AG09309 (cell line): ENCODE data around the gene SLC9A7.

ENCODE experiments used
- DNase-seq: peaks from one replicate; pipeline ENCODE4 v3.0.0-alpha.2; 2010; ENCODE audit warnings: low read depth
- H3K4me3 ChIP-seq: 2 replicates; pipeline ENCODE4 v1.5.1; 2011; ENCODE audit warnings: mild to moderate bottlenecking, low read depth, low read length, moderate library complexity; ENCODE audit not compliant: control insufficient read depth
- TF ChIP-seq, protein P1 (sequence below): IDR thresholded peaks from 2 replicates; pipeline ENCODE4 v1.5.1; 2011; ENCODE audit warnings: mild to moderate bottlenecking, low read depth, low read length, inconsistent platforms; ENCODE audit not compliant: insufficient read depth, control insufficient read depth; ENCODE audit errors: missing control alignments

SLC9A7 gene

DNA sequence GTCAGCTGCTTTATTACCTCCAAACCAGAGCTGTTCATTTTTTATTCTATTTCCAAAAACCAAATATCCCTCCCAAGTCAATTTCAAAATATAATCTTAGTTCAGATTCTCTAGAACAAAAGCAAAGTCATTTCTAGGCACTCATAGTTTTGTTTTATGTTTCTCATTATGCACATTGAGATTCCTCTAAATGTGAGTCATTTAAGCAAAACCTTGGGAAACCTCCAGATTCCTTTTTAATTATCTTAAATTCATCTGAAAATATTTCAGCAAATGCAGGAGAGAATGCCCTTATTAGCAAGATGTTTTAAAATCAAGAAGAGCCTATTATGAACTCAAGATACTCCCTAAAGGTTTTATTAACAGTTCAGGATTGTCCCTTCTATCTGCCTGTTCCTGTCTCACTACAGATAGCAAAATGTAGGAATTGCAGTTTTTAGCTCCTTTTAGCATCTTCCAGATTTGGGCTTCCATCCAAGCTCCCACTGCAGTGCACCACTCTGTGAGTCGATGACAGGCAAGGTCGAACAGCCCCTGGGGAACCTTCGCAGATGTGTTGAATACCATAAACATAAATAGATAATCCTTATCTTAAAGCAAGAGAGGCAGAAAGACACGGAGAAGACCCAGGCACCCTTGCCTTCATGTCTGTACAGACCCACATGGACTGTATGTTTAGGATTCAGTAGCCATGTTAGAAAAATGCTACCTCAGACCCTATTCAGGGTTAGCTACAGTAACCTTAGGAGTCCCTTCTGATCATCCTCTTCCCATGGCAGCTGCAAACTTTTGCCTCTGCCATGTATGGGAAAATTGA, 11.3 kb upstream of the SLC9A7 start:
- TF ChIP-seq, protein P1, sequence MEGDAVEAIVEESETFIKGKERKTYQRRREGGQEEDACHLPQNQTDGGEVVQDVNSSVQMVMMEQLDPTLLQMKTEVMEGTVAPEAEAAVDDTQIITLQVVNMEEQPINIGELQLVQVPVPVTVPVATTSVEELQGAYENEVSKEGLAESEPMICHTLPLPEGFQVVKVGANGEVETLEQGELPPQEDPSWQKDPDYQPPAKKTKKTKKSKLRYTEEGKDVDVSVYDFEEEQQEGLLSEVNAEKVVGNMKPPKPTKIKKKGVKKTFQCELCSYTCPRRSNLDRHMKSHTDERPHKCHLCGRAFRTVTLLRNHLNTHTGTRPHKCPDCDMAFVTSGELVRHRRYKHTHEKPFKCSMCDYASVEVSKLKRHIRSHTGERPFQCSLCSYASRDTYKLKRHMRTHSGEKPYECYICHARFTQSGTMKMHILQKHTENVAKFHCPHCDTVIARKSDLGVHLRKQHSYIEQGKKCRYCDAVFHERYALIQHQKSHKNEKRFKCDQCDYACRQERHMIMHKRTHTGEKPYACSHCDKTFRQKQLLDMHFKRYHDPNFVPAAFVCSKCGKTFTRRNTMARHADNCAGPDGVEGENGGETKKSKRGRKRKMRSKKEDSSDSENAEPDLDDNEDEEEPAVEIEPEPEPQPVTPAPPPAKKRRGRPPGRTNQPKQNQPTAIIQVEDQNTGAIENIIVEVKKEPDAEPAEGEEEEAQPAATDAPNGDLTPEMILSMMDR: no peak
- no peak for DNase-seq

DNA sequence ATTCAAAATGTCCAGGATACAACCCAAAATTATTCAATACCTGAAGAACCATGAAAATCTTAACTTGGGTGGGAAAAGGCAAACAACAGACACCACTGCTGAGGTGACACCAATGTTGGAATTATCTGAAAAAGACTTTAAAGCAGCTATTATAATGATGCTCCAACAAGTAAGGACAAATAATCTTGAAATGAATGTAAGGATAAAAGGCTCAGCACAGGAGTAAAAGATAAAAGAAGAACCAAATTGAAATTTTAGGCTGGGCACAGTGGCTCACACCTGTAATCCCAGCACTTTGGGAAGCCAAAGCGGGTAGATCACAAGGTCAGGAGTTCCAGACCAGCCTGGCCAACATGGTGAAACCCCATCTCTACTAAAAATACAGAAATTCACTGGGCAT, 4.0 kb upstream of the SLC9A7 start:
- TF ChIP-seq, protein P1: no peak
- H3K4me3 ChIP-seq: no peak overlapping the region
- no peak for DNase-seq

More for the DNA sequence above, 11.3 kb upstream of the SLC9A7 start:
- H3K4me3 ChIP-seq: no peak overlapping the region

DNA sequence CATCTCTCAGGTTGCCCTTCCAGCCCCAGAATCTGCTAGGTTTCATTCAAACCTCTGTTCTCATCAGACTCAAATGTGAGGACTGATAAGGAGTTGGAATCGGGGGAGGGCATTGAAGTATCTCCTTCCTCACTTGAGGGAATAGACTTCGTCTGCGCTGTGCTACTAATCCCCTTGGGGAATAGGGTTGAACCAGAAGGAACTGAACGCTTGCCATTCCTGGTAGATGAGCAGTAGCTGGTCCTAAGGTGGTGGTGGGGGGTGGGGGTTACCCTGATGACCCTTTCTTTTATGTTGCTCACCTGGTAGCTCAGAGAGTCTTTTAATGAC, 692 bp upstream of the SLC9A7 start:
- DNase-seq: no peak

DNA sequence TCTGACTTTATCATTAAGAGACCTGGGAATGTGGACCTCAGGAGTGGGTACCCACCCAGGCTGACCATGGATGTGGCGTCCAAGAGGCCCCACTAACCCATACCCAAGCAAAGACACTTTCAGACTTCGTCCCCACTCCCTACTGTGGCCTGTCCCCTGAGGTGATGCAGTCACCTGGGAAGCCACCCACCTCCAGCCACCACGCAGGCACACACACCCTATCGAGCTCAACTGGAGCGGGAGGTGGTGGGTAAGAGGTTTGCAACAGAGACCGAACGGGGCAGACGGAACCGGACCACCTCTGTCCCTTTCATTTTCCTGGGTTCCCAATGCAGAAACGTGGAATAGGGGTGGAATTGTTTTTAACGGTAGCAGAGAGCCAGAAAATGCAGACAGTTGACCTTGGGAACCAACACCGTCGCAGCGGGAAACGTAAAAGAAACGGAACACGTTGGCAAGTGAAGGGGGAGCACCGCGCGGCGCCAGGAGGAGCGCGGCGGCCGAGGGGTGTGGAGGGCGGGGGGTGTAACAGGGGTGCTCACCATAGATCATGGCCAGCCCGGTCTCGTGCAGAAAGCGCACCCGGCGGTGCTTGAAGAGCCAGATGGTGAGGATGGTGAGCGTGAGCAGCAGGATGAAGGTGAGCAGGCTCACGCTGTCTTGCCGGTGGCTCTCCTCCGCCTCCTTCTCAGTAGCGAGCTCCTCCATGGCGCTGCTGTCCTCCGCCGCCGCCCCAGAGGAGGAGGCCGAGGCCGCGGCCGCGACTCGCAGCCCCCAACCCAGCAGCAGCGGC, 559 bp downstream of the SLC9A7 start:
- peak overlapping the region; percentile 76 for H3K4me3 ChIP-seq
- TF ChIP-seq, protein P1: no peak
- DNase-seq: no peak

More for the DNA sequence above, 692 bp upstream of the SLC9A7 start:
- TF ChIP-seq, protein P1: no peak
- peak overlapping the region; percentile 5 for H3K4me3 ChIP-seq

DNA sequence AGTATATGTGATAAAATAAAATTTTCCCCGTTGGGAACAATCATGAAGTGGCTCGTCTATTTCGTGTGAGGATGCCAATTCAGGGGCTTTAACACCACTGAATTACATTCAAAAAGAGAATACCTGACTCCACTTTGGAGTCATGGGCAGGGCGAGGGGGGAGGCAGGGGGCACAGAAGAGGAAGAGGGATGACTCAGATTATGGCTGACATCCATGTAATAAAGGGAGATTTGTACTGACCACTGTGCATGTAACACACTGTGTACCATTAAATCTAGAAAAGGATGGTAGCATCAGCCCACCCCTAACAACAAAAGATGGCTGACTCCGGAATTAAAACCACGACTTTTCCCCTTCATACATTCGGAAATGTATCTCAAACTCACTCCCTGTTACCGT, 1.3 kb downstream of the SLC9A7 start:
- peak overlapping the region; percentile 76 for H3K4me3 ChIP-seq
- DNase-seq: no peak
- TF ChIP-seq, protein P1: no peak

DNA sequence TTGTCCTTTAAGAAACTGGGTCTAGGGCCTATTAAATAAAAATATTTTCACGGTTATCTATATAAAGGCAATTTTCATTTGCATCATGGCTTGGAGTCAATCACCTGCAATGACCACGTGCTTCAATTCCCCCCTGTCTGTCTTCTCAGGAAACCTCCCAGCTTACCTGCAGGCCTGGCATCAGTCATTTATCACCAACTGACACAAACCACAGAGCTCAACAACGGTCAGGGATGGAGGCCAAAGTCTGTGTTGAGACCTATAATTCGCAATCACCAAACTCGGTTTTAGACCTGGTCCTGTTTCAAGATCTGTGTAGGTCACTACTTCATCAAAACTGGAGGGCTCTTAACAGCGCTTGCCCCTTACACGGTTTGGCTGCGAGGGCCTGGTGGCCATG, 1.9 kb downstream of the SLC9A7 start:
- no peak for DNase-seq
- TF ChIP-seq, protein P1: no peak
- H3K4me3 ChIP-seq: peak overlapping the region; percentile 4
